Eye (tissue), 1 donor: ENCODE data around the gene MYO1D.
A peak's percentile ranks its signal among the peaks of the same experiment; 100 is the strongest.
"Not testable (repeated sequence)": the region's sequence is repeated elsewhere in the genome, so short reads cannot be mapped to it uniquely, and the experiment has no call there.

Experiments used
- DNase-seq: peaks from one replicate; pipeline ENCODE4 v3.0.0-alpha.2; 2015

MYO1D gene

DNA sequence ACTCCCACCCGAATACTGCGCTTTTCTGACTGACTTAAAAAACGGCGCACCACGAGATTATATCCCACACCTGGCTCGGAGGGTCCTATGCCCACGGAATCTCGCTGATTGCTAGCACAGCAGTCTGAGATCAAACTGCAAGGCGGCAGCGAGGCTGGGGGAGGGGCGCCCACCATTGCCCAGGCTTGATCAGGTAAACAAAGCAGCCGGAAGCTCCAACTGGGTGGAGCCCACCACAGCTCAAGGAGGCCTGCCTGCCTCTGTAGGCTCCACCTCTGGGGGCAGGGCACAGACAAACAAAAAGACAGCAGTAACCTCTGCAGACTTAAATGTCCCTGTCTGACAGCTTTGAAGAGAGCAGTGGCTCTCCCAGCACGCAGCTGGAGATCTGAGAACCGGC is 10.5 kb upstream of the MYO1D start:
- DNase-seq, result not testable (repeated sequence)

GRCh38 chr17:32886951-32887350 is 10.0 kb upstream of the MYO1D start:
- DNase-seq, result not testable (repeated sequence)

GRCh38 chr17:32882734-32883133 is 5.8 kb upstream of the MYO1D start:
- DNase-seq, result no peak

DNA sequence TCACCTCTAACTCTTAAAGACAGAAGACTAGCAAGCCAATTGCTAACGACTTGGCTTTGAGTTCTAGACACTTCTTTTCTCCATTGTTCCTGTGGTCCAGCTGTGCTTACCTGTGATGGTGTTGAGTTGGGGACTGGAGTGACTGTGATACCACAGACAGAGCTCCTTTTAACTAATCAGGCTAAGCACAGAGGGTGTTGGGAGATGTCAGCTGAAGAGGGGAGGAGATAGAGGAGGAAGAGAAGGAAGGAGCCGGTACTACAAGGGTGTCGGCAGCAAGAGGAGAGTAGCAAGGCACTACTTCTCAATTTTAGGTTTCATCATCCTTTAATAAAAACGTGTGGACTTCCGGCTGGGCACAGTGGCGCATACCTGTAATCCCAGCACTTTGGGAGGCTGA is 5.1 kb upstream of the MYO1D start:
- DNase-seq, result no peak

DNA sequence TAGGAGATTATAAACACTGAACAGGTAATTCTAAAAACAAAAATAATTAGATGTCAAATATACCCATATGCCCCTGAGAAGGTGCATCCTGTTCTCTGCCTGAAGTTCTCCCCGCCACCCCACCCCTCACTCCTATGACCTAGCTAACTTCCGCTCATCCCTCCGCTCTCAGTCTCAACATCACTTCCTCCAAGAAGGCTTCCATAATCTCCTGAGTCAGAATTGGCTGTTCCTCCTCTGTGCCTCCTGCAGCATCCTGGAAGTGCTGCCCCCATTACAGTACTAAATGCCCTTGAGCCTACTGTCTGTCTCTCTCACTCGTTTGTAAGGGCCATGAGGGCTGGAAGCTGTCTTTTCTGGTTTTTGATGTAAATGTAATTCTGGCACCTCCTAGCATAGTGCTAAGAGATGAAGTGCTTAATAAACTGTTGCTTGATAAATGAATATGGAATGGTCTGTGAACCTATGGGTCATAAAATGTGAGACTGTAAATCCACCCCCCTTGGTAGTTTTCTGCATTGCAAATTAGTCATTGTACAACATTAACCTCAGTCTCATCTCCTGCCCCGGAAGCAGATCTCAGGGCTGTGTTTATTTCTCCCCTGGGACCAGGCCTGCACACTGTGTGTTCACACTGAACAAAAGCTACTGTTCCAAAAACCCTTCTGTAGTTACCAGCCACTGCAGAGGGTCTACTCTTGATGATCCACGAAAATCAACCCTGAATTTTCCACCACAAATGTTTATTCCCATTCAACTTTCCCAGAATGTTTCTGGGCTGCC is 3.9 kb upstream of the MYO1D start:
- no peak for DNase-seq

GRCh38 chr17:32879134-32879533 is 2.2 kb upstream of the MYO1D start:
- no peak for DNase-seq

DNA sequence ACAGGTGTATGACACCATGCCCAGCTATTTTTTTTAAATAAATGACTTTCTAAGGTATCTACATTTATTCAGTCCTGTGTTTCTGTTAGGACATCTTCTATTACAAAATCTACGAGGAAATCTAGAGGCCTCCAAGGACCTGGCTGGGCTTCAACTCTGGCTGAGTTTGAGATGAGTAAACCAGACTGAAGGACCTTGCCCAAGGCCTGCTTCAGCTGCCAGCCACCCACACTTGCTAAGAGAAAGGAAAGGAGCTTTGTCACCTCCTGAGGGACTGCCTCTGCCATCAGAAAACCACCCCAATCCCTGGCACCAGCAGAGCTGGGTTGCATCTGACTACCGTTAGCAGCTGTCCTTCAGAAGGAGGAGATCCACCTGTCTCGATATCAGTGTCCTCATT is 1.3 kb upstream of the MYO1D start:
- no peak for DNase-seq

DNA sequence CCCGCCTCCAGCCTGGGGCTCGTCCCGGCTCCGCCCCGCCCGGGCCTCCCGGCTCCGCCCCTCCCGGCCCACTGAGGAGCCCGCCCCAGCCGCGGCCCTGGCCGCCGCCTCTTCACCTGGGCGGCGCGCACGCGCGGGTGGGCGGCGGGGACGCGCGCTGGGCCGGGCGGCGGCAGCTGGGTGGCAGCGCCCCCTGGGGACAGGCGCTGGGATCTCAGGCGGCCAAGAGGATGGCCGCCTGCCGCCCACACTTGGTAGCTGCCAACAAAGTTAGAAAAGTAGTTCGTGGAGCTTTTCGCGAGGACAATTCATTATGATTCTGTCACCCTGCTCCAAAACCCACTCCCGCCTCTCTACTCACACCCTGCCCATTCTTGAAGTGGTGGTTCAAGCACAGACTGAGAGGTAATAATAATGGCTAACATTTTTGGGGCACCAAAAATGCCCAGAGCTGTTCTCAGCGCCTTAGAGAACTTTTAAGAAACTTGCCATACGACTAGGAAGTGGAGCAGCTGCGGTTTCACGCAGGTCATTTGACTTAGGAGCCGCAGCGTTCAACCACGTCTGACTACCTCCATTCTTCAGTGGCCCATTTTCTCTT is 340 bp upstream of the MYO1D start:
- DNase-seq, result peak; percentile 94

- no peak for DNase-seq
Observed at GRCh38 chr17:32875923-32876416, 954 bp downstream of the MYO1D start.

DNA sequence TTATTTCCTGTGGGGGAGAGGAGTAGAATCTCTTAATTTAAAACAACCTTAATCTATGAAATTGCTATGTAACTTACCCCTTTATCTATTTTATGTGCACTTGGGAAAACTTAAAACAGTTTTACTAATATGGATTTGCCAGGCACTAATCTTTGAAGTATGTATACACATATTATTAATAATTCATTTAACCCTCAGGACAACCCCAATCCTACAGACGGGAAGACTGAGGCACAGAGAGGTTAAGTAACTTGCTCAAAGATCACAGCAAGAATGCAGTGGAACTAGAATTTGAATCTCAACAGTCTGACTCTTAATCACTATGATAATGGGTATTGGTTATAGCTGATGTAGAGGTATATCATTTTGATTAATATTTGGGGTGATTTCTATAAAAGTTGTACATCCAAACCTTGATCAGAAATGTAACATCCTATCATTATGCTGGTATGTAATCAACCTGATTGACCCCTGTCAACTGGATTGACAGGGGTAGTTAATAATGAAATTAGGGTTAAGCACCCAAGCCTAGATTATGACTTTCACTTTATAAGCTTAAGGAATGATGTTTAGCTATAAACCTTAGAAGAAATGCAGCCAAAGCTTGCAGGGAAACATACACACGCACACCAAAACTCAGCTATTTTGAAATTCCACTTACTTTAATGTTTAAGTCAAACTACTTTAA is 1.6 kb downstream of the MYO1D start:
- peak; percentile 9 for DNase-seq

DNA sequence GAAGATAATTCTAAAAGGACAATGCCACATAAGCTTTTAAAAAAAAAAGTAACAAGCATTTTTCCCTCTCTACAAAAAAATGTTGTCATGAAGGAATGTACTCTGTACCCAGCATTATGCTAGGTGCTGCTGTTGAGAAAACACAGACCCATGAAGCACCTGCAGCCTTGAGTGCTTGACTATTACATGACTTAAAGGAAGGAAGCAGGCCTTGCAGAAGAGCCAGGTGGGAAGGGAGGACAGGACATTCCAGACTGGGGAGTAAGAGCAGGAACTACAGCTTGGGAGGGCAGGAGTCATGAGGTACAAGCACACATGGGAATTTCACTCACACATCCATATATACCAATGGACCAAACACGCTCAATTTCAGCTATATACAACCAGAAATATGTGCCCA is 3.8 kb downstream of the MYO1D start:
- DNase-seq, result no peak

DNA sequence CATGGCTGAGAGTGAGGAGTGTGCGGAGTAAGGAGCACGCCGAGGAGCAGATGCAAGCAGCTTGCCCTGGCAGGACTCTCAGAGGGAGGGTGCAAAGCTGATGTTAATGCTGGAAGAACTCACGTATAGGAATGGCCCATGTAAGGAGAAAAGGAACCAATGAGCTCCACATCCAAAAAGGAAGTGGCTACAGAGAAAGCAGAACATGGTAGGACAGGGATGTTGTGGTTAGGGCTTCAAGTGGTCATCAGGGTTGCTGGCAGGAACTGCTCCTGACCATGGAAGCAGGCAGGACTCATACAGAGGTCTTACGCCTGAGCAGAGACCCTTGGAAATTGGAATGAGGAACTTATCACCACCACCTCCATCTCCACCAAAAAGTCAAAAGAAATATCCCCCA is 5.2 kb downstream of the MYO1D start:
- no peak for DNase-seq

GRCh38 chr17:32870969-32871368 is 6.0 kb downstream of the MYO1D start:
- no peak for DNase-seq

- no peak for DNase-seq
Observed at GRCh38 chr17:32870027-32870670, 6.8 kb downstream of the MYO1D start.

DNA sequence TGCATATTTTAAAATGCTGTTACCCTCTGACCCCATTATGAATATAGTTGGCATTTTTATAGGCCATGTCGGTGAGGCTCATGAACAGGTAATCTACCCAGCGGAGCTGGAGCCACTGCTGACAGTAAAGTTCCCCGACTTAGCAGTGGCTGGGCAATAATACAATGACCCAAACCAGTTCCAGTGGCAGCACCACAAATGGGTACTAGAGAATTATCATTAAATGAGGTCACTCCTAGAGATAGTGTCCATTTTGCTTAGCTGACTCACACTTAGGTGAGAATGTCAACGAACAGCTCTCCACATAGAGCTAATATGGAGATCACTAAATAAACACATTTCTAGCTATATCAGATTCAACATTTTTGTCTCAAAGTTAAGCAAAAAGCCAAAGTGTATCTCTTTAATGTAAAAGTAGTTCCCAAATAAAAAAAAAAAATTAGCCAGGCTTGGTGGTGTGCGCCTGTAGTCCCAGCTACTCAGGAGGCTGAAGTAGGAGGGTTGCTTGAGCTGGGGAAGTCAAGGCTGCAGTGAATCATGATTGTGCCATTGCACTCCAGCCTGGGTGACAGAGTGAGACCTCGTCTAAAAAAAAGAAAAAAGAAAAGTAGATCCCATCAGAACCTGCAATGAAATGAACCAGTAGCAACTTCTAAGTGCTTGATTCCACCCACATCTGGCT is 7.4 kb downstream of the MYO1D start:
- no peak for DNase-seq

- DNase-seq, result no peak
Observed at GRCh38 chr17:32865141-32865540, 11.8 kb downstream of the MYO1D start.

DNA sequence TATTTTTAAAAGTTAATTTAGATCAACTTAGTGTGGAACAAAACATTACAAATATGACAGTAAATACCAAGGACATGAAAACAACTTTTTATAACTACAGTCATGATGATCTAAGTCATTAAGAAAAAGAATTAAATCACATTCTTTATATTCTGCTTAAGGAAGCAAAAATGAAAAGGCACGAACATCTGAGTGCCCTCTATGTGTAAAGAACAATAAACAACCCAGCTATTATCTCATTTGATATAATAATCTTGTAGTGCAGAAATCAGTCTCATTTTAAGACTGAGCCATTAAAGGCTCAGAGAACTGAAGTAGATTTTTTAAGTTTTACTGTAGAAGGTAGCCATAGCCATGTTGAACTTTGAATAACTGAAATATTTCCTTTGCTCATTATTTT is 13.4 kb downstream of the MYO1D start:
- DNase-seq, result no peak

GRCh38 chr17:32862940-32863339 is 14.0 kb downstream of the MYO1D start:
- no peak for DNase-seq

DNA sequence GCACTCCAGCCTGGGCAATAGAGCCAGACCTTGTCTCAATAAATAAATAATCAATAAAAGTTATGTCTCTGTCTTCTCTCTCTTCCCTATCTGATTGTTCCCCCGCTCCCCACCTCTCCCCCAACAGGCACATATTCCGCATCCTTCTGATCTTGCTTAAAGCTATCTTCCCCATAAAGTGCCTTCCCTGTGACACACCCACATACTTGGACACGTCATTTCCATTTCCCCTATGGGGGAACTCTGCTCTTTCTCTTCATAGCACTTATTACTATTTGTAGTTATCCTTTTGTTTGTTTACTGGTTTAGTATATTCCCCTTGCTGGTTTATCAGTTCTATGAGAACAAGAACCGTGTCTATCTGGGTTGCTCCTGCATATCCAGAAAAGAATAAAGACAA is 14.9 kb downstream of the MYO1D start:
- DNase-seq, result no peak

DNA sequence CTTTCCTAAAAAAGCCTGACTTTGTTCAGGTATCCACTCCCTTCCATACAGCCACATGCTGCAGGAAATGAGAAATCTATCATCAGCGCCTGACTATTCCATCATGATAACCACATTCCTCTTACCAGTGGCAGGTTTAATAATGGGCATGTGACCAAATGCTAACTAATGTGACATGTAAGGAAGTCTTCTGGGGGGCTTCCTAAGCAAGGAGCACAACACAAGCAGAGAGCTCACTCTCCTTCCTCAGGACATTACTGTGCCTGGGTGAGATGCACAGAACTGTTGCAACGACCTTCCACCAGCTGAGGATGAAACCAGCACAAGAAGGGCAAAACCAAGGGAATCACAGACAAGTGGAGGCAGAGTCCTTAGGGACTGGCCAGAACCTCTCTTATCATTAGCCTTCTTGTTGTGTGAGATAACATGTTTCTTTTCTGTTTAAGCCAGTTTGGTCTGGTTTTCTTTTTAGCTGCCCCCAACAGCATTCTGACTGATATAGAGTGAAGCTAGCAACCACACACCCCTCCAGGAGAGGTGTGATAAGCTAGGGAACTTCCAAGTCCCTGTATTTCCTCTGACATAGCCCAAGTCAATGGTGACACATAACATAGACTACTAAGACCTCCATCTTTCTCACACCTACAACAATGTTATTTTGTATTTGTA is 16.9 kb downstream of the MYO1D start:
- DNase-seq, result no peak

- no peak for DNase-seq
Observed at GRCh38 chr17:32855620-32856019, 21.3 kb downstream of the MYO1D start.

- no peak for DNase-seq
Observed at GRCh38 chr17:32854832-32855389, 22.0 kb downstream of the MYO1D start.
